Tibial nerve (tissue), 4 donors: ENCODE results near the gene SUGCT.

ENCODE experiments used
- CTCF ChIP-seq, 5 experiments: fragments of 200-600 bp in 3 of 5; fragments of 450-650 bp in 2 of 5; sonication (generic) in 3 of 5; IDR thresholded peaks; one replicate each; pipeline ENCODE4 v1.5.1; 2016 to 2019; ENCODE audit warnings: antibody characterized with exemption in 5 of 5, mild to moderate bottlenecking in 3 of 5, moderate library complexity in 2 of 5
- EP300 ChIP-seq, 2 donors: sonication (generic); formaldehyde crosslinking; IDR thresholded peaks; one replicate each; pipeline ENCODE4 v1.6.1; 2017; ENCODE audit warnings: antibody characterized with exemption in 2 of 2, mild to moderate bottlenecking in 1 of 2

GRCh38 chr7:40757109-40757508 is 622.3 kb downstream of the SUGCT start:
- TF ChIP-seq CTCF (IDR thresholded peaks at IDR 0.05) (no peak), EP300 (IDR thresholded peaks at IDR 0.05) (no peak)
